NCI-H1105 (cell line): ENCODE data around the gene RELA.
A peak's percentile ranks its signal among the peaks of the same experiment; 100 is the strongest.
"Not testable (repeated sequence)": the region's sequence is repeated elsewhere in the genome, so short reads cannot be mapped to it uniquely, and the experiment has no call there.

Experiments used
- DNase-seq: peaks from one replicate; lab custom pipeline; 2025; lab: John Stamatoyannopoulos, UW

Gene RELA

GRCh38 chr11:65662799-65663638, at the start of gene RELA:
RELA (minus strand) TSS chr11:65662916; CDS start chr11:65662832, 84 bp downstream.
- DNase-seq = peak; percentile 77

- peak; percentile 99 for DNase-seq
Measured at GRCh38 chr11:65711785-65712632, 49.3 kb upstream of the RELA start, which contains the start of gene KAT5. KAT5 (plus strand) TSS chr11:65712252; CDS start chr11:65712268, 16 bp downstream.

DNA sequence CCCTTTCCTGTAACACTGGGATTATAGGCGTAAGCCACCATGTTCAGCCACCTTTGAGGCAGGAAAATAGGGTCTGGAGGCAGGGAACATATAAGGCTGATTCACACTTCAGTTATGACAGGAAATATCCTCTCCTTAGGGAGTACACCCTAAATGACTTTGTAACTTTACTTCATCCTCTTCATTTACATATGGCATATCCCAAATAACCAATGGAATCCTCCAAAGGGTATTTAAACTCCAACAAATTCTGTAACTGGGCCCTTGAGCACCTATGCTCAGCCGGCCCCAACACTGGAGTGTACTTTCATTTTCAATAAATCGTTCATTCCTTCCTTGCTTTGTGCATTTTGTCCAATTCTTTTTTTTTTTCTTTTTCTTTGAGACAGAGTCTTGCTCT, 47.7 kb upstream of the RELA start:
- DNase-seq = no peak

DNA sequence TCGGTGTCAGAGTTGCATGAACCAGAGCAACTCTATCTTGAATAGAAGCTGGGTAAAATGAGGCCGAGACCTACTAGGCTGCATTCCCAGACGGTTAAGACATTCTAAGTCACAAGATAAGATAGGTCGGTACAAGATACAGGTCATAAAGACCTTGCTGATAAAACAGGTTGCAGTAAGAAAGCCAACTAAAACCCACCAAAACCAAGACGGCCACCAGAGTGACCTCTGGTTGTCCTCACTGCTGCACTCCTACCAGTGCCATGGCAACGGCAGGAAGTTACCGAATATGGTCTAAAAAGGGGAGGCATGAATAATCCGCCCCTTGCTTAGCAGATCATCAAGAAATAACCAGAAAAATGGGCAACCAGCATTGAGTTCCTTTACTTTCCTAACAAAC, 46.9 kb upstream of the RELA start:
- no peak for DNase-seq

DNA sequence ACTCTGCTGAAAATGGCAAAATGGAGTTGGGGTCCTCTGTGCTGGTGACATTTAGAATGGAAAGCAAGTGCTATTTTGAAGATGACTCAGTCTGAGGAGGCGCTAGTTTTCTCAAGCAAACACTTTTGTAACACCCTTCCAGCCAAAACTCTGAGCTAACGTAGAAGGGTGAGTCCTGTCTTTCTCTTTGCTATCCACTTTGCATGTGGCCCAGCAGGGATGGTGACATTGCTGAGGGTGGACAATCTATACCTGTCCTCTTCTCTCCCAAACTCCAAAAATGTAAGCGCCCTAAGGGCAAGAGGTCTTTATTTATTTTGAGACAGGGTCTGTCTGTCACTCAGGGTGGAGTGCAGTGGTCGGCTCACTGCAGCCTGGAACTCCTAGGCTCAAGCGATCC, 45.7 kb upstream of the RELA start:
- no peak for DNase-seq

GRCh38 chr11:65707002-65707401, 44.3 kb upstream of the RELA start:
- not testable (repeated sequence) for DNase-seq

DNA sequence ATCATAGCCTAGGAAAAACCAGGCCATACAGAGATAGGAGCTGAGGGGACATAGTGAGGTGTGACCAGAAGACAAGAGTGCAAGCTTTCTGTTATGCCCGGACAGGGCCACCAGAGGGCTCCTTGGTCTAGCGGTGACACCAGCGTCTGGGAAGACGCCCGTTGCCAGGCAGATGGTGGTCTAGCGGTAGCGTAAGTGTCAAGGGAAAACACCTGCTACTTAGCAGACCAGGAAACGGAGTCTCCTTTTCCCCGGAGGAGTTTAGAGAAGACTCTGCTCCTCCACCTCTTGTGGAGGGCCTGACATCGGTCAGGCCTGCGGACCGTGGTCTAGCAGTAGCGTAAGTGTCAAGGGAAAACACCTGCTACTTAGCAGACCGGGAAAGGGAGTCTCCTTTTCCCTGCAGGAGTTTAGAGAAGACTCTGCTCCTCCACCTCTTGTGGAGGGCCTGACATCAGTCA, 43.6 kb upstream of the RELA start:
- DNase-seq = peak; percentile 34

- DNase-seq = no peak
Measured at GRCh38 chr11:65703846-65704245, 41.1 kb upstream of the RELA start.

- DNase-seq = no peak
Measured at GRCh38 chr11:65701686-65702085, 39.0 kb upstream of the RELA start.

DNA sequence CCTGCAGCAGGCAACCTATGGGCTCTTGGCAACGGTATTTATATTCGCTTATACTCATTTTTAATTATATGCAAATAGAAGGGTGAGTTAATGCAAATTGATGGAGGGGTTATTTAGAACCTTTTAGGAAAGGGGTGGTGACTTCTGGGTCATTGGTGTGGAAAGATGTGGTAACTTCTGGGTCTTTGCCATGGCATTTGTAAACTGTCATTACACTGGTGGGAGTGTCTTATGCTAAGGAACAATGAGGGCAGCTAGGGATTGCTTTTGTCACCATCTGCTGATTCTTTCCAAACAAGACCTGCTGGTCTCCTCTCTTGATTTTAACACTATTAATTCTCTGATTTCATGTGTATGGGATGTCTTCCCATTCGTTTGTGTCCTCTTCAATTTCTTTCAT, 37.7 kb upstream of the RELA start:
- no peak for DNase-seq

- no peak for DNase-seq
Measured at GRCh38 chr11:65699306-65699705, 36.6 kb upstream of the RELA start.

- no peak for DNase-seq
Measured at GRCh38 chr11:65698205-65698604, 35.5 kb upstream of the RELA start.

- no peak for DNase-seq
Measured at GRCh38 chr11:65696802-65697552, 34.3 kb upstream of the RELA start.

- DNase-seq = peak; percentile 91
Measured at GRCh38 chr11:65695459-65696241, 32.9 kb upstream of the RELA start.

GRCh38 chr11:65692367-65692766, 29.7 kb upstream of the RELA start:
- no peak for DNase-seq

DNA sequence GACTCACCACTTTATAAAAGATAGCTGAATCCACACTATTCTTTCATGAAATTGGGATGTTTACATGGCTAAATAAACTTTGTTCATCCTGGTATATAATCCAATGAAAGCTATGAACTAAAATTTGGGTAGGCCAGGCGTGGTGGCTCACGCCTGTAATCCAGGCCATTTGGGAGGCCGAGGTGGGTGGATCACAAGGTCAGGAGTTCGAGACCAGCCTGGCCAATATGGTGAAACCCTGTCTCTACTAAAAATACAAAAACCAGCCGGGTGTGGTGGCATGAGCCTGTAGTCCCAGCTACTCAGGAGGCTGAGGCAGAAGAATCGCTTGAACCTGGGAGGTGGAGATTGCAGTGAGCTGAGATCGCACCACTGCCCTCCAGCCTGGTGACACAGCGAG, 29.1 kb upstream of the RELA start:
- DNase-seq = not testable (repeated sequence)

- DNase-seq = no peak
Measured at GRCh38 chr11:65685981-65686380, 23.3 kb upstream of the RELA start.

DNA sequence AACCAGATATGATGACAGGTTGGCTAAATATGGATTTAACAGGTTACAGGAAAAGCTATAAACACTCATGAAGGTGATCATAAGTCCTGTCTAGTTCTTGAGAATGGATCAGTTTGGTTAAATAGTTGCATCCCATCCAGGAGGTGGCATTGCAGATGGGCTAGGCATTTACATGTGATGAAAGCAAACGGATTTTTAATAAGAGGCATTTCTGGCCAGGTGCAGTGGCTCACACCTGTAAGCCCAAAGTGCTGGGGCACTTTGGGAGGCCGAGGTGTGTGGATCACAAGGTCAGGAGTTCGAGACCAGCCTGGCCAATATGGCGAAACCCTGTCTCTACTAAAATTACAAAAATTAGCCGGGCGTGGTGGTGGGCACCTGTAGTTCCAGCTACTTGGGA, 20.8 kb upstream of the RELA start:
- not testable (repeated sequence) for DNase-seq

DNA sequence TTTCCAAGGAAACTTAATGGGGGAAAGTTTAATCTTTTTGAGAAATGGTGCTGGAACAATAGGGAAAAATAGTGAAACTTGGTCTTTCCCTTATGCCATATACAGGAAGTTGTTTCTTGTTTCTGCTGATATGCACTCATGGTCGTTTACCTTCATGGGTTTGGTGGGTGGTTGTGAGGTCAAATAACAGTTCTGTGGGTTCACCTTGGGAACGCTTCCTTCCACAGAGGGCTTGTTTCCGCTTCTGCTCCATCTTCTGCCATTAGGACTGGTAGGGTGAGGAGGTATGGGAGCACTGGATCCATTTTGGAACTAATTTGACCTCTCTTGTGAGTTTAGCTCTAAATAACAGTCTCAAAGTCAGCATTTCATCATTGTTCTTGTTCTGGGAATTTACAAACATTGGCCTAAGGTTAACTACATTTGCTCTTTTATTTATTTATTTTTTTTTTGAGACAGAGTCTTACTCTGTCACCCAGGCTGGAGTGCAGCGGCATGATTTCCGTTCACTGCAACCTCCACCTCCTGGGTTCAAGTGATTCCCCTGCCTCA, 17.6 kb upstream of the RELA start:
- no peak for DNase-seq

DNA sequence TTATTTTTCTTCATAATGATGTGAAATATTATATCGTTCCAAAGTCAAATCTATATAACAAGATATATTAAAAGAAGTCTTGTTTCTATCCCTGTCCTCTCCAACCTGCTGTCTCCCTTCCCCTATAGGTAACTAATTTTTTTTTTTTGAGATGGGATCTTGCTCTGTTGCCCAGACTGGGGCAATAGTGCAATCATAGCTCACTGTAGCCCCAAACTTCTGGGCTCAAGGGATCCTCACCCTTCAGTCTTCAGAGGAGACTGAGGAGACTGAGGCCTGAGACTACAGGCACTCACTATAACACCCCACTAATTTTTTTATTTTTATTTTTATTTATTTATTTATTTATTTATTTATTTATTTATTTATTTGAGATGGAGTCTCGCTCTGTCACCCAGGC, 10.3 kb upstream of the RELA start:
- no peak for DNase-seq
